Measurements from ENCODE around the gene MASP1.

MASP1 gene

GRCh38 chr3:187292631-187293515, 1.3 kb upstream of the MASP1 start:
- no peak for DNase-seq

- no peak for DNase-seq
Observed at GRCh38 chr3:187292181-187292580, 644 bp upstream of the MASP1 start.

- DNase-seq = no peak
Observed at GRCh38 chr3:187291001-187291511, 481 bp downstream of the MASP1 start.

DNA sequence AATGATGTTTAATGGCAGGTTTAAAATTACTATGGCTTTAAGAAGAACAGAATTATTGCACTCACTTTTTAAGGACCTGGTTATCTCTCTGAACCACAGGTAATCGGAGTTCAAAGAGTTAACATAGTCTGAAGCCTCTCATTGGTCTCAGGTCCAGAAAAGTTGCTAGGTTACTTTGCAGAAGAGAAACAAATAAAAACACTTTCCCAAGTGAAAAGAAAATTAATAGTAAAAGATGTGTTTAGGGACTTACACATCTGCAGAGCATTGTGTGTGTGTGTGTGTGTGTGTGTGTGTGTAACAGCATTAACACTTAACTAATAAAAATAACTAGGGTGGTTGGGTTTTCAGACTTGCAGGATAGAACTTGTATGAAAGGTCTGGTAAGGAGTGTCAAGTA, 1.0 kb downstream of the MASP1 start:
- no peak for DNase-seq

DNA sequence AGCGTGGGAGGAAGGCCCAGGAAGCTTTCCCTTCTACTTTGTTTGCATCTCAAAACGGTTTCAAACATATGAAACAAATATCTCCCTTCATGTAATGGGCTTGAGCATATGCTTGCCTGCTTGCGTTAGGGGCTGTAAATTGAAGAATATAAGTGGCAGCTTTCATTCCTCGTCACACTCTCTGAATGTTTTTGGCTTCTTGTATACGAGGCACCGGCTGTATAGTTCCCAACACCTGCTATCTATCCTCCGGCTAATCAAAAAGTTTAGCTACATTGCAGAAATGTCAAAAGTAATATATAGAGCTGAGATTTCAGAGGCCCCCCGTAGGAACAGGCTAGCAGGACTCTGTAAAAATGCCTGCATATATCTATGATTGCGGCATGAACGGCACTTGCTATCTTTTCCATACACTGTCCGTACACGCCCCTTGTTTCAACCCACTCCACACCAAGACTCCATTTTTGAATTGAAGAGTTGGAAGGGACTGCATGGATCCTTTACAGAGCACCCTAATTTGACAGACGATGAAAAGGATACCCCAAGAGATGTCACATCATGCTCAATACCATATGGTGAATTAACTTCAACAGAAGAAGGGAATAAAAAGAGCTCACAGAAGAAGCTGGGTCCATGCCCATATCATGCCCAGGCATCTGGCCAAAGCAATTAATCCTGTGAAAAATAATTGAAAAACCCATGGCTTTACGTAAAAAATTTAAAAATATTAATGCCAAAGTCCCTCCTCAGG, 2.5 kb downstream of the MASP1 start:
- no peak for DNase-seq

GRCh38 chr3:187288131-187288854, 3.2 kb downstream of the MASP1 start:
- no peak for DNase-seq

- no peak for DNase-seq
Observed at GRCh38 chr3:187287256-187287655, 4.3 kb downstream of the MASP1 start.

GRCh38 chr3:187286467-187287059, 5.0 kb downstream of the MASP1 start:
- no peak for DNase-seq

DNA sequence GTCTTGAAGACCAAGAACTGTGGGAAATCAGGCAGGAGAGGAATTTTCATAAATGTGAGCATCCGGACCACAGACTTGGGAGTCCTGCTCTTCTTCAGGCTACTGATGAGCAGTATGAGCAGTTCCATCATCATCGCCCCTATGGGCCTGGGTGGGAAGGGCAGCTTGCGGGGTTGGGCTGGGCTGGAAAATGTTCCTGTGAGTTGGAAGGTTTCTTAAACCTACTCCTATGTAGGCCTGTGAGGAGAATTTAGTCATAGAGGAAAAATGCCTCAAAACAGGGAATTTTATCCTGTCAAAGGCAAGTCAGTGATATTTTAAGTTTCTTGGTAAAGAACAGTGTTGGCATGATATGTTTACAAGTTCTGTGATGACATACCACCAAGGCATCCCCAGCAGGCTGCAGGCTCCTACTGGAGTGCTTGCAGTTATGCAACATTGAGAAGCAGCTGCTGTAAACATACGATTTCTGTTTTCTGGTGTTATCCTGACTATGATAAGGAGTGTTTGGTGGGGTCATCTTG, 10.3 kb downstream of the MASP1 start:
- no peak for DNase-seq

GRCh38 chr3:187280644-187281043, 10.9 kb downstream of the MASP1 start:
- DNase-seq = no peak

- DNase-seq = no peak
Observed at GRCh38 chr3:187277129-187277462, 14.4 kb downstream of the MASP1 start.

- DNase-seq = no peak
Observed at GRCh38 chr3:187276397-187277128, 15.0 kb downstream of the MASP1 start.

GRCh38 chr3:187274977-187275338, 16.6 kb downstream of the MASP1 start:
- no peak for DNase-seq

DNA sequence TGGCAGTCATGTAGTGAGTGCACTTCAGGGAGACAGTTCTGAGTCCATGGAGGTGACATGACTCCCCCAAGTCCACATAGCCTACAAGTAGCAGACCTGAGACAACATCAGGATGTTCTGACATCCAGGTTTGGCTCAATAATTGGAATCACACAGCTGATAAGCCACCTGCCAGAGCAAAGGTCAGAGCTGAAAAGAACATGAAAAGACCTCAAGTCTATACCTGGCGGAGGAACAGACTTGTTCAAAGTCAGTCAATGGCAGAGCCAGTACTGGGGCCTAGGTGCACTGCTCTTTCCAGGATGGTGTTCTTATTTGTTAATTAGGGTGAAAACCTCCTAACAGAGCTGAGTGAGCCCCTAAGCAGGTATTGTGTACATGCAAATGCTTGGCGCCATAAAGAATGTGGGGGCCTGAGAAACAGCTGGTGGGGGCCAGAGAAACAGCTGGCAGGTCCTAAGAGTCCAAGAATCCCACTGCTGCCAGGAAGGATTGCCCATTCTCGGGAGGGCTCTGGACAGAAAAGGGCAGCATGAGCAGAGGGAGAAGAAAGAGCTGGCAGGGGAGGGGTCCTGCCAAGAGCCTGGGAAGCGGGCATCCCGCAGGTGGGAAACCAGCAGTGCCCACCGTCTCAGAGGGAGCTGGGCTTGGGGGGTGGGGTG, 17.1 kb downstream of the MASP1 start:
- no peak for DNase-seq

DNA sequence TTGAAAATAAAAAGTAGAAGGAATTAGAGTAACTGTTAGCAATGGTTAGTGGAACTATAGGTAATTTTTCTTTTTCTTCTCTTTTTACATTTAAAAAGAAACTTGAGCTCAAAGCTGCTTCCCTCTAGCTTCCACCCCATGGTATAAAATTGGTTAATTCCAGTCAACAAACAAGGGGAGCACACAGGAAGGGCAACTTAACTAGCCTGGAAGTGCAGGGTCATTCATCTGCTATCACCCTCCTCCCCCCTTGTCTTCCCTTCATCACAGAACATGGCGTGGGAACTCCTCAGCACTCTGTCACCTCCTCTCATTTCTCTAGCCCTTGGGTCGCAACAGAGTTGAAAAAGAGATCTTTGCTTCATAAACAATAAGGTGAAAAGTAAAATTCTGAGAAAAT, 20.0 kb downstream of the MASP1 start:
- no peak for DNase-seq

DNA sequence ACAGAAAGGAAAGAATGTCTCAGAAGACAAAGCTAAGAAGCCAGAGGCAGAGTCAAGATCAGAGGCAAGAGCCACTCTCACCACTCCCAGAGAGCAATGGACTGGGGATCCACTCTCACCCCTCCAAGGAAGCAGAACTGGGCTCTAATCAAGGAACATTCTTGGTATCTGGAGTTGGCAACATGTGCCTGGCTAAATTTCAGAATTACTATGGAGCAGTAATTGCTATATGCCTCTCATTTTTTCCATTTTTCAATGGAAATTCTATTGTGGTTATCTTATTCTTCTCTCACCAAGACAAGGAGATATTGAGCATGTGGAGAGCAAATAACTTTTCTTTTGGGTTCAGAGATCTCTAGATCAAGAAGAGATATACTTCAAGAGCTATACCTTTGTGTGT, 22.1 kb downstream of the MASP1 start:
- DNase-seq = no peak

DNA sequence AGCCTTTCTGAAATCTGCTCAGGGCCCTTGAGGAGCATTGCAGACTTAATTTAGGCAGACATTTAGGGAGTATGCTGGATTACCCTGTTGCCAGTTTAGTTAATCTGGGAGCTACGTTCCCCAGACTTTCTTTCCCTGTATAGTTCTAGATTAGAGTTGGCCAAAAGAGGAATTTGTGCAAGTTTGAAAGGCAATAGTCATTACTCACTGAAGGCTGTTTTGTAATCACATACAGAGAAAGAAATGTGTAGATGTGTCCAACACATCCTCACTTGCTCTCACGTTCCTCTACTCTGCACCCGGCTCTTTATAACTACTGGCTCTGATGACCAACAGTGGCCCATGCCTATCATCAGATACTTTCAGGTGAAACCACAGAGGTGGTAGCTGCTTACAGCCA, 24.2 kb downstream of the MASP1 start:
- DNase-seq = no peak

DNA sequence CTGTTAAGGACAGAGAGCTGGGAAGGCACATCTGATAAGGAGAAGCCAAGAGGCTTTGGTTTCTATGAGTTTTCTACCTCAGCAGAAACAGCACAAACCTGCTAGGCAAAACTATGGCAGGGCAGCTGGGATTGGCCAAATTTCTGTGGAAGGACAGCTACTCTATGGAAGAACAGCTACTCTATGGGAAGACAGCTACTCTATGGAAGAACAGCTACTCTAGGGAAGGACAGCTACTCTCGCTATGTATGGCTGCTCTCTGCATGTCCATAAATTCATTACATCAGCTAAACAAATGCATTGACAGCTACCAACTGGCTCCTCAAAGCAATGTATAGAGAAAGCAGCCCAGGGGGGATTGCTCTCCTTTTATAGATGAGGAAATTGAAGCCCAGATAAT, 24.8 kb downstream of the MASP1 start:
- DNase-seq = no peak

GRCh38 chr3:187265461-187265955, 26.0 kb downstream of the MASP1 start:
- DNase-seq = no peak

DNA sequence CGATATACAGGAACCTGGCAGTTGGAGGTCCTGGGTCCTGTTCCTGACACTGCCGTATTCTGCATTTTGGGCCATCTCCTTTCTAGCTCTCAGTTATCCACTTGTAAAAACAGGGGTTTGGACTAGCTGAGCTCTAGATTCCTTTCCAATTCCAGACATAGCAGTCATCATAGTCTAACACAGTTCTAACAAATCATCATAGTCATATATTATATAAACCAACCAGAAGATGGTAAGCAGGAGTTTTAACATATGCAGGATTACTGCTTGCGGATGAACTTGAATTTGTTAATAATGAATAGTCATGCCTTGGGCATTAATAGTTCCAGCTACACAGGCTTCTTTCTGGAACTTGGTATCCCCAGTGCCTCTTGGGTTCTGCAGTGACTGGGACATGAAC, 26.6 kb downstream of the MASP1 start:
- DNase-seq = no peak

GRCh38 chr3:187264021-187264420, 27.5 kb downstream of the MASP1 start:
- DNase-seq = no peak

Data from activated naive CD4-positive, alpha-beta T cell treated with Interleukin-2 at 50 U/mL for 16 hours (primary cell).